Activated naive CD8-positive, alpha-beta T cell treated with anti-CD3 and anti-CD28 coated beads, Interleukin-2, amount 50 U/mL, for 24 hours (primary cell): ENCODE results near the gene PAM16.

Experiments used
- ATAC-seq: fragments of 150-1000 bp; cut with Tn5 transposase; one replicate; pipeline ENCODE4 v1.10.0; 2021
- DNase-seq: peaks from one replicate; pipeline ENCODE4 v3.0.0; 2021
- H3K27ac Mint-ChIP-seq: one replicate; pipeline ENCODE4 v1.8.0; 2021; ENCODE audit warnings: mild to moderate bottlenecking, mixed read lengths
- H3K27me3 Mint-ChIP-seq: one replicate; pipeline ENCODE4 v1.8.0; 2021; ENCODE audit warnings: mixed read lengths
- H3K36me3 Mint-ChIP-seq: one replicate; pipeline ENCODE4 v1.8.0; 2021; ENCODE audit warnings: low read depth, mixed read lengths
- H3K4me1 Mint-ChIP-seq: one replicate; pipeline ENCODE4 v1.8.0; 2021; ENCODE audit warnings: mixed read lengths
- H3K4me3 Mint-ChIP-seq: one replicate; pipeline ENCODE4 v1.8.0; 2021; ENCODE audit warnings: mild to moderate bottlenecking, moderate library complexity, mixed read lengths
- H3K9me3 Mint-ChIP-seq: one replicate; pipeline ENCODE4 v1.8.0; 2021; ENCODE audit warnings: mixed read lengths

PAM16 gene

DNA sequence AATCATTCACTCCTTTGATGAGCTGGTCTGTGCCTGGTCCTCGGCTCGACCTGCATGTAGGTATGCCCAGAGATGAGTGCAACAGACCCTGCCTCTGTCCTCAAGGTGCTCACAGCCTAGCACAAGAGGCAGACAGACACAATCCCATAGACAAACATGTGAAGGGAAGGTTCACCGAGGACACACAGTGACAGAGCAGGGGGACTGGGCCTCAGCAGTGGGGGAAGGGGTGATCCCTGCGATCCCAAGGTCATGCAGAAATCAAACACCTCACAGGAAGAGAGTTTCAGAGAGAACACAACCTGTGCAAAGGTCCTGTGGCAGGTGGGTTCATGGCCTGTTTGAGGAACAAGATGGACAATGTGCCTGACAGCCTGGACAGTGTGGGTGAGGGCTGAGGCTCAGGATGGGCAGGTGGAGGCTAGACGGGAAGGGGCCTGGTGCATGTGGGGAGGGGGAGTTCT lies 16.3 kb upstream of the PAM16 start:
- Mint-ChIP-seq H3K27ac (no peak overlapping the region), H3K27me3 (no peaks in the 10 kb centered on the region), H3K36me3 (peaks cover 2% of the 10 kb centered on the region), H3K4me3 (no peak overlapping the region), H3K4me1 (peaks cover 2% of the 10 kb centered on the region), H3K9me3 (no peaks in the 10 kb centered on the region)
- no peak for DNase-seq
- ATAC-seq = no peak

DNA sequence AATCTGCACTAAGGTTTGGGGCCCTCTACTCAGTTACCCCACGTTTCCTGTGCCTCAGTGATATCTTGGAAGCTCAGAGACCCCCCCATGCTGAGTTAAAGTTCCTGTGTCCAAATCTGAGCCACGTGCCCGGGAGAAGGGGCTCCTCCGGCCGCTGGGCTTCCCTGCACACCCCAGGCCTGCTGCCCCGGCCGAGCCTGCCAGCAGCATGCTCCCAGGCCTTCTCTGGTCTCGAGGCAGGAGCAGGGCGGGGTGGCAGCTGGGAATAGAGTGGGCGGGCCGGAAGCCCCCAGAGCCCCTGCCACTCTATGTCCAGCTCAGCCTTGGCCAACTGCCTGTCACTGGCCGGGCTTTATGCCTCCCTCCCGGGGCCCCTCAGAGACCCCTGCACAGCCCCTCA lies 14.9 kb upstream of the PAM16 start:
- ATAC-seq (no peak), DNase-seq (no peak)
- Mint-ChIP-seq H3K27ac (no peak overlapping the region), H3K27me3 (no peaks in the 10 kb centered on the region), H3K4me3 (no peak overlapping the region), H3K36me3 (peaks cover 2% of the 10 kb centered on the region), H3K9me3 (no peaks in the 10 kb centered on the region), H3K4me1 (no peaks in the 10 kb centered on the region)

DNA sequence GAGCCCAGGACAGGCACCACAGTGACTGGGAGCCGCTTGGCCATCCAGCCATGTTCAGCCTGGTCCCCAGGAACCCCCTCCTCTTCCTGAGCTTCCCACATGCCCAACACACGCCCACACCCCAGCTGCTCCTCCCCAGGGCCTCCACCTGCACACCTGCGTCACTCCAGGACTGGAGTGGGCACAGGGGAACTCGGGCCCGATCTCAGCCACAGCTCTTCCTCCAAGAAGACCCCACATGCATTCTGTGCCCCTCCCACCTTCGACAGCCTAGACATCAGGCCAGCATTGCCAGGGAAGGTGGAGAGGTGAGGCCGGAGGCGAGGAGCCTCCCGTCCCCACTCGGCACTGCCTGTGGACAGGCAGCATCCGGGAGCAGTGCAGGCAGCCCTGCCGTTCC lies 14.5 kb upstream of the PAM16 start:
- Mint-ChIP-seq H3K4me1 (no peaks in the 10 kb centered on the region), H3K27ac (no peak overlapping the region), H3K36me3 (peaks cover 2% of the 10 kb centered on the region), H3K27me3 (no peaks in the 10 kb centered on the region), H3K4me3 (no peak overlapping the region), H3K9me3 (no peaks in the 10 kb centered on the region)
- ATAC-seq (no peak), DNase-seq (no peak)

DNA sequence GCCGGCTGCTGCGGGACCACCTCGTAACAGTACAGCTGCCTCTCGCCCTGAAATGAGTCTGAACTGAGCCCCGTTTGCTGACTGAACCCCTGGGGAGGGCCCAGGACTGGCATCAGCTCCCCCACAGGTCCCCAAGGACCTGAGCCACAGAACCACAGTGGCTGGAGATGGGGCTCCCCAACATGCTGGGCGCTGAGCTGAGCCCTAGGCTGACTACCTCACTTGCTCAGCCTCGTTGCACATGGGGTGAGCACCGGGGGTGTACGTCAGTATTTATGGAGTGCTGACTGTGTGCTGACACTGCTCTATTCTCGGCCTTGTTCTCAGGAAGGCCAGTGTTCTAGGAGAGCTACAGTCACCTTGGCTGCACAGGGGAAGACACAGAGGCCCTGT lies 13.9 kb upstream of the PAM16 start:
- ATAC-seq = no peak
- Mint-ChIP-seq H3K27ac (no peak overlapping the region), H3K27me3 (no peaks in the 10 kb centered on the region), H3K36me3 (peaks cover 2% of the 10 kb centered on the region), H3K9me3 (no peaks in the 10 kb centered on the region), H3K4me1 (no peaks in the 10 kb centered on the region), H3K4me3 (no peak overlapping the region)
- DNase-seq = no peak

DNA sequence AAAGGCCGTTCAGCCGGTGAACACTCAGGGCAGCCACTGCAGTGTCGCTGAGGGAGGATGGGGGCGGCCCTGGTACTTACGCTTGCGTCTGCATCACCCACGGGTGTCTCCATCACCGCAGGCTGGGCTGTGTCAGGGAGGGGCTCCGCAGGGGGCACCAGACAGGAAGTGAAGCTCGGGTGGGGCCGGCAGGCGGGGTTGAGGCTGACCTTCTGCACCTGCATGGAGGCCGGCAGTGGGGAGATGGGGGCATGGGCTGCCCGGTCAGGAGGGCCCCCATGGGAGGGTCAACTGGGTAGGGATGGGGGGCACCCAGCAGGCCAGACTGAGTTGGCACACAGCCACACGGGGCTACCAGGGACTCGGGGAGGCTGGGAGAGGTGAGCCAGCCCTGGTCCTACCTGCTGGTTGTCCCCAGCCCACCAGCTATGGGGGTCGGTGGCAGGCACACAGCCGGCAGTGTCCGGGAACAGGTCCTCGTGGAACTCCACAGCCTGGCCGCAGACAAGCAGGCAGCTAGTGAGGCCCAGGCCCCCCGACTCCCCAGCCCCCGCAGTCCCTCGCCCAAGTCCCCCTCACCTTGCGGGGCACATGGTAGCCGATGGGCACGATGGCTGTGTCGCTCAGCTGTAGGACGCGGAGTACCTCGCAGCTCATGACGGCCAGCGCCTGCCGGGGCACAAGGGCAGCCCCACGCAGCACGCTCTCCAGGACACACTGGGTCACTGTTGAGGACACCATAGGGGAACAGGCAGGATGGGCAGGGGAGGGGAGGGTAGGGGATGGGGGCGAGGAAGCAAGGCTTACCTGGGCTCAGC lies 13.3 kb upstream of the PAM16 start:
- Mint-ChIP-seq H3K9me3 (no peaks in the 10 kb centered on the region), H3K27me3 (no peaks in the 10 kb centered on the region), H3K27ac (no peak overlapping the region), H3K36me3 (peaks cover 2% of the 10 kb centered on the region), H3K4me1 (no peaks in the 10 kb centered on the region), H3K4me3 (no peak overlapping the region)
- ATAC-seq = no peak
- DNase-seq = no peak

DNA sequence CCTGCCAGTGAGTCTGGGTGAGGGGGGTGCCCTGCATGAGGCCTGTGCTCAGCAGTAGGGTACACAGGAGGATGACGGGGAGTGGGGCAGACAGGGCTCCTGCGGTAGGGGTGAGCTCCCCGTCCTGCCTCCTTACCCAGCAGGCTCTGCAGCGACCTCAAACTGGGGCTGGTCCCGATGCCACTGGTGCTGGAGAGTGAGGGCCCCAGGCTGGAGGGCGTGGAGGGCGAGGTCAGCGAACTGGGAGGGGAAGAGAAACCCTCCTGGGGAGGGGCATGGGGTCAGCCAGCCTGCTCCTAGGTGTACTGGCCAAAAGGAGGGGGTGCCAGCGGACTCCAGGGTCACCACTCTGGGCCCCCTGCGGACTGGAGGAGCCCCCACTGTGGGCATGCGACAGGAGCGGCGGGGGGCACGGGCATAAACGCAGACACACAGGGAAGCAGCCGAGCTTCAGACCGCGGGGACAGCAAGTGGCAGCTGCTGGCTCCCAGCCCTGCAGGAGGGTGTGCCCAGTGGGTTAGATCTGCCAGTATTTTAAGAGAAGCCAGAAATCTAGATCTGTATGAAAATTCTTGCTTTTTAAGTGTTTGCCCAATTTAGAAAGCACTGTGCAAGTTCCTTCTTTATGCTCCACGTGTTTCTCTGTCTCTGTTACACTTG lies 11.5 kb upstream of the PAM16 start:
- ATAC-seq = no peak
- peaks cover 7% of the 10 kb centered on the region for H3K36me3 Mint-ChIP-seq
- H3K4me3 Mint-ChIP-seq = no peak overlapping the region
- no peak for DNase-seq
- no peaks in the 10 kb centered on the region for H3K4me1 Mint-ChIP-seq
- no peaks in the 10 kb centered on the region for H3K9me3 Mint-ChIP-seq
- H3K27ac Mint-ChIP-seq = no peak overlapping the region
- H3K27me3 Mint-ChIP-seq = no peaks in the 10 kb centered on the region

DNA sequence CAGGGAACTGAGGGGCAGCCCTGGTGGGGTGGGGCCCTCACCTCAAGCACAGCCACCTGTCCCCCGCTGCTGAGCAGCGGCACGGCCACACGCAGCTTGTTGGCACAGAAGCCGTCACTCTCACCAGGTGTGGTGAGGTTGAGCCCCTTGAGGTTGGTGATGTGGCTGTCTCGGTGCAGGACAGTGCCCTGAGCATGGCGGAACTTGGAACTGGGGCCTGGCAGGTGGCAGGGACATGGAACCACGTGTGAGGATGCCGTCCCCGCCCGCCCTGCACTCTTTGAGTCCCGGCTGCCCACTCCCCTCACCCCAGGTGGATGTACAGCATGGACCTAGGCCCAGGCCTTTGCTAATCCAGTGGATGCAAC lies 10.8 kb upstream of the PAM16 start:
- H3K27me3 Mint-ChIP-seq = no peaks in the 10 kb centered on the region
- no peak overlapping the region for H3K27ac Mint-ChIP-seq
- no peak overlapping the region for H3K4me3 Mint-ChIP-seq
- H3K4me1 Mint-ChIP-seq = no peaks in the 10 kb centered on the region
- DNase-seq (no peak), ATAC-seq (no peak)
- H3K9me3 Mint-ChIP-seq = no peaks in the 10 kb centered on the region
- peaks cover 7% of the 10 kb centered on the region for H3K36me3 Mint-ChIP-seq

DNA sequence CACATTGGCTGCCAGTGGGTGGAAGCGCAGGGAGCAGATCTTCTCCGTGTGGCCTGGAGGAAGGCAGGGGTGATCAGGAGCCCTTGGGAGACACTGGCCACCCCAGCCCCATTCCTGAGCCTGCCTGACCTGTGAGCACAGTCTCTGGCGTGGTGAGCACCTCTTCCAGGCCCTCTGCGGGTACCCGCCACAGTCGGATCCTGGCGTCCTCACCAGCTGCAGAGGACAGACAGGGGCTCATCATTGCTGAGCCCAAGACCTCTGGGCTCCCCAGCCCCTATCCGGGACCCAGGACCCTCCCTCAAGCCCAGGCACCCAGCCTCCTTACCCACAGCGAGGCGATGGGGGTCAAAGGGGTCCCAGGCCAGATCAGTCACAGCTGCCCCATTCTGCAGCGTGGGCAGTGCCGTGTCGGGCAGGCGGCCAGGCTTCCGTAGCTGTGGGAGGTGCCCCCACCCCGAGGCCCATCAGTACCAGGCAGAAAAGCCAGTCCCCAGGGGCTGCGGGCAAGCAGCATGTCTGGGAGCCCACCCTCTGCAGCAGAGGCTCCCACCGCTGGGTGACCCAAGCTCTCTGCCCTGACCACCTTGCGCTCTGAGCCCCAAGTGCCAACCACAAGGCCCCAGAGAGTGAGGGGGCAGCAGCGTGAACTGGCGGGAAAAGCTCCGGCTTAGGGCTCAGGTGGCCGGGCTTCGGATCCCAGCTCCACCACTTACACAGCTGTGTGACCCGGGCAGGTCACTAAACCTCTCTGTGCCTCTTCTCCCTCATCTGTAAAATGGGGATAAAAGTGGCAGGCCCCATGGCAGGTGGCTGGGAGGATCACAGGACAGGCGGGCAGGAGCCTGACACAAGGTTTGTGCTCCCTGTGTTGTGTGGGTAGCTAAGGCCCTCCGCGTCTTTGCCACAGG lies 10.2 kb upstream of the PAM16 start:
- Mint-ChIP-seq H3K27me3 (no peaks in the 10 kb centered on the region), H3K27ac (no peak overlapping the region), H3K4me3 (no peak overlapping the region), H3K36me3 (peaks cover 7% of the 10 kb centered on the region), H3K9me3 (no peaks in the 10 kb centered on the region), H3K4me1 (no peaks in the 10 kb centered on the region)
- peak; percentile 2 for ATAC-seq
- DNase-seq = no peak

DNA sequence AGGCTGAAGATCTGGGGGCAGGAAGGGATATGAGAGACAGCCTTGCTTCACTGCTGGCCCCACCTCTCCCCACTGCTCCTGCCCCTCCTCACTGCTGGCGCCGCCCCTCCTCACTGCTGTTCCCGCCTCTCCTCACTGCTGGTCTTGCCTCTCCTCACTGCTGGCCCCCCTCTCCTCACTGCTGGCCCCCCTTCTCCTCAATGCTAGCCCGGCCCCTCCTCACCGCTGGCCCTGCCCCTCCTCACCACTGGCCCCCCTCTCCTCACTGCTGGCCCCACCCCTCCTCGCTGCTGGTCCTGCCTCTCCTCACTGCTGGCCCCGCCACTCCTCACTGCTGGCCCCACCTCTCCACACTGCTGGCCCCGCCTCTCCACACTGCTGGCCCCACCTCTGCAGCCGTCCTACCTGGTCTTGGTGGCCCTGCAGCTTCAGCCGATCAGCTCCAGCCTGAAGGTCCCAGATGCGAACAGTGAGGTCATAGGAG lies 9.5 kb upstream of the PAM16 start:
- Mint-ChIP-seq H3K27me3 (no peaks in the 10 kb centered on the region), H3K27ac (no peak overlapping the region), H3K4me1 (no peaks in the 10 kb centered on the region), H3K36me3 (peaks cover 7% of the 10 kb centered on the region), H3K9me3 (no peaks in the 10 kb centered on the region), H3K4me3 (no peak overlapping the region)
- no peak for DNase-seq
- peak; percentile 49 for ATAC-seq

DNA sequence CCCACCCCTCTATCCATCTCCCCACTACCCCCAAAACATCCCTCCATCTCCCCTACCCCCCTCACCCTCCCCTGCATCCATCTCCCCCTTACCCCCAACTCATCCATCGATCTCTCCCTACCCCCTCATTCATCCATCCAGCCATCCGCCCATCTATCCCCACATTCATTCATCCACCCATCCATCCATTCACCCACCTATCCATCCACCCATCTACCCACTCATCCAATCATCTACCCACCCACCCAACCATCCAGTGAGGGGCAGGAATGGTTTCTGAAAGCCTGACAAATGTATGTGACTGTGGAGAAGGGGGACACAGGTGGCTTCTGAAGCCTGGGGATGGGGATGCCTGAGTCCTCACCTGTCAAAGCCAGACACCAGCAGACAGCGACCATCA lies 8.8 kb upstream of the PAM16 start:
- H3K27ac Mint-ChIP-seq = no peak overlapping the region

DNA sequence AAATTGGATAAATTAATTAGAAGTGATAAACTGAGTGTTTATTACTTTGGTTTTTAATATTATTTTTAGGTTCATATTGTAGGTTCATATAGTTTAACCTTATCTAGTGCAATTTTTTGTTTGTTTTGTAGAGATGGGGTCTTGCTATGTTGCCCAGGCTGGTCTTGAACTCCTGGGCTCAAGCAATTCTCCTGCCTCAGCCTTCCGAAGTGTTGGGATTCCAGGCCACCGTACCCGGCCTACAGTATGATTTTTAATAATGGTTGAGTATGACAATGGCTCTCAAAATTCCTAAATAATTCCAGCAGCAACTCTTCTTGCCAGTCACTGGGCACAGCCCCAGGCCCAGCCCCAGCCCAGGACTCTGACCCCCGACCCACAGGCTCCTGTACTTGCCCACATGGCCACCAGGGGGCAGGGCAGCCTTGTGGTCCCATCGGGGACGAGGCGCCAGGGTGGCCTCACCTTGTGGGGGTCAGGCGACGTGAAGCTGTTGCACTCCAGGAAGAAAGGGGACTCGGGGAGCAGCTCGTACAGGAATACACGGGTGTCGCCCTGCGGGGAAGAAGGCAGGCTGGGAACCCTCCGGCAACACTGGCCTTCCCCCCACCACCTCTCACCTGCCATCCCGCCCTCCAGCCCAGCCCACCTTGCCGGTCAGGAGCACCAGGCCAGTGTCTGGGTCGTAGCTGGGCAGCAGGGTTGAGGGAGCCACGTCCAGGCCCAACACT lies 7.9 kb upstream of the PAM16 start:
- no peak overlapping the region for H3K27ac Mint-ChIP-seq
- DNase-seq = peak; percentile 77
- H3K36me3 Mint-ChIP-seq = peaks cover 10% of the 10 kb centered on the region
- no peaks in the 10 kb centered on the region for H3K9me3 Mint-ChIP-seq
- ATAC-seq = peak; percentile 44
- no peak overlapping the region for H3K4me3 Mint-ChIP-seq
- H3K27me3 Mint-ChIP-seq = no peaks in the 10 kb centered on the region
- no peaks in the 10 kb centered on the region for H3K4me1 Mint-ChIP-seq

More for the DNA sequence above, 8.8 kb upstream of the PAM16 start:
- Mint-ChIP-seq H3K4me1 (no peaks in the 10 kb centered on the region), H3K36me3 (peaks cover 7% of the 10 kb centered on the region), H3K9me3 (no peaks in the 10 kb centered on the region), H3K27me3 (no peaks in the 10 kb centered on the region), H3K4me3 (no peak overlapping the region)
- no peak for DNase-seq
- no peak for ATAC-seq

DNA sequence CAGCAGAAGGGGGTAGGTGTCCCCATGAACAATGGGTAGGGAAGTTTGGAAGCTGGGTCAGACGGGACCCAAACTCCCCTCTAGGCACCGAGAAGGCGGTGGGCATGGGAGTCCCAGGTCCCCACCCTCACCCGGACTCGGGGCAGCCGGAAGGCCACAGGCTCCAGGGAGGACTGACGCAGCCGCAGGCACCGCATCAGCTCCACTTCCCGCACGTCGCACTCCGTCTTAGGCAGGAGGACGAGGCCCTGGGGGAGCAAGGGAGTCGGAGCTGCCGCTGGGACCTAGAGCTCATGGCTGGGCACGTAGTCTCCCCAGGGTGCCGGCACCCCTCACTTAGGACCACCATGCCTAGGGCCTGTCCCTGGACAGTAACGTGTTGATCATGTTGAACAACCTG lies 7.1 kb upstream of the PAM16 start:
- Mint-ChIP-seq H3K9me3 (no peaks in the 10 kb centered on the region), H3K4me3 (no peak overlapping the region), H3K36me3 (peaks cover 15% of the 10 kb centered on the region), H3K27ac (no peak overlapping the region), H3K4me1 (no peaks in the 10 kb centered on the region), H3K27me3 (no peaks in the 10 kb centered on the region)
- ATAC-seq (no peak), DNase-seq (no peak)

DNA sequence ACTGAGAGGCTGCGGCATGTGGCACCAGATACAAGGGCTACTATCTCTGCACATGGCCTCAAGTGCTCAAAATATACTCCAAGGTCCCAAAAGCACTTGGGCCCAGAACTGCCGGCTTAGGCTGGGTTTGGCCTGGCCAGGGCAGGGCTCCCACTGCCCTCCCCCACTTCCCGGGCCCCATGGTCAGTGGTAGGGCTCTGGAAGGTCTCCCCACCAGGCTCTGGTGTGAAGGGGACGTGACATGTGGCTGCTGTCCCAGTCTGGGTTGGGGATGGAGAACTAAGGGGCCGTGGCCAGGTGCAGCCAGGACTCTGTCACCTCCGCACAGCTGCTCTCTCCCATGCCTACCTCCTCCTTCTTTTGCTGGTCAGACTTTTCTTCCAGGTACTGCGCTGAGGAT lies 5.7 kb upstream of the PAM16 start:
- ATAC-seq = no peak
- H3K36me3 Mint-ChIP-seq = peaks cover 12% of the 10 kb centered on the region
- no peaks in the 10 kb centered on the region for H3K27me3 Mint-ChIP-seq
- no peak overlapping the region for H3K27ac Mint-ChIP-seq
- no peaks in the 10 kb centered on the region for H3K9me3 Mint-ChIP-seq
- H3K4me3 Mint-ChIP-seq = no peak overlapping the region
- peaks cover 2% of the 10 kb centered on the region for H3K4me1 Mint-ChIP-seq
- DNase-seq = no peak
